Urothelium cell line (cell line): Measurements from ENCODE around the gene POLR1D.
"Not testable (repeated sequence)": the region's sequence is repeated elsewhere in the genome, so short reads cannot be mapped to it uniquely, and the experiment has no call there.

Experiments
- DNase-seq: peaks from one replicate; pipeline ENCODE4 v3.0.0; 2011; ENCODE audit warnings: low spot score, mixed read lengths
- FAIRE-seq: peaks from 2 replicates; lab custom pipeline; 2011; peaks lifted over from hg19 to GRCh38; lab: Jason Lieb, UNC

POLR1D gene

GRCh38 chr13:27613628-27614027, 8.1 kb upstream of the POLR1D start:
- DNase-seq: no peak
- FAIRE-seq: no peak

DNA sequence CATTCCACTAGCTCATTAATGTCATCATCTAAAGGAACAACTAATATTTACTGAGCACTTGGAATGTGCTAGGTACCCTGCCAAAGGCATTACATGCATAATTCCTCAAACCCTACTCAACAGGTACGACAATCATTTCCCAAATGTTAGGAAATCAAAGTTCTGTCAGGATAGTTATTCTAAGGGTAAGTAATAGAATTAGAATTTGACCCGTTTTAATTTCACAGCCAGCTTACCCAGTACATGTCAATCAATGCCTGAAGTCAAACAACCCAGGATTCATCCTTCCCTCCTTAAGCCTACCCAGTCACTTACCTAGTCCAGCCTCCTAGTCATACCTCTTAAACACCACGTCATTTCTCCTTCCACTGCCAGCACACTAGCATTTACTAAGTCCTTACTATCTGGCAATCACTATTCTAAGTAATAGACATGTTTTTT, 3.8 kb upstream of the POLR1D start:
- DNase-seq: no peak
- FAIRE-seq: no peak

- no peak for DNase-seq
- FAIRE-seq: no peak
Observed at GRCh38 chr13:27619093-27619727, 2.5 kb upstream of the POLR1D start.

- peak; percentile 33 for DNase-seq
- no peak for FAIRE-seq
Observed at GRCh38 chr13:27619728-27620376, 1.8 kb upstream of the POLR1D start.

DNA sequence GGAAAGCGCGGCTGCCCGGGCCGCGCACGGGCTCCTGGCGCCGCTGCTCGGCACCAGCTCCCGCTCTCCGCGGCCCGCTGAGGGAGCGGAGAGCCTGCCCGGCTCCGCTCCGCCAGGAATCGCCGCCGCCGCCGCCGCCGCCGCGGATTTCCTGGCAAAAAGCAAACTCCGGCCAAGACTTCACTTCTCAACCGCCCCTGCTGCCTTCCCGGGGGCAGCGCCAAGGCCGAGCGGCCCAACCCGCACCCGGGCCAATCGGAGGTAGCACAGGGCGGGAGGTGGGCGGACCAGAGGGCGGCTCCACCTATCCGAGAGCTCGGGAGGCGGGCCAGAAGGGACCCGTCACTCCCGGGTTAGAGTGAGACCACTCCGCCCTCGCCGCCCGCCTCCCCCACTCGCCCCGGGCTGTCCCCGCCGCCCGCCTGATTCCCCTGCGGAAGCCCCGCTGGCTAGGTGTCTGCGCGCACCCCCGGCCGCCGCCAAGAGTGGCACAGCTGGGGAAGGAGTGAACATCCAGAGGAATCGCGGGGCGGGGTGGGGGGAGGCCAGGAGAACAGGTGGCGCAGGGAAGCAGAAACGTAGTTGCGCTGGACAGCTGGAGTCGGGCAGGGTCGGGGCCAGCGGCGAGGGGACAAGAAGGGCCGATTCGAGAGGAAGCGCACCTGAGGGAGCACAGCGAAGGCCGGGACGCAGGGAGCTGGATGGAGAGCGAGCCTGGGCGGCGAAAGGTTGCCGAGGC, 1.1 kb upstream of the POLR1D start, which contains the start of gene LNX2:
Gene LNX2, minus strand, starts transcription at position 153 of the 739 bp plus-strand sequence. CDS start 38,826 bp downstream, outside the sequence.
- DNase-seq (peak; percentile 91), FAIRE-seq (no peak)

DNA sequence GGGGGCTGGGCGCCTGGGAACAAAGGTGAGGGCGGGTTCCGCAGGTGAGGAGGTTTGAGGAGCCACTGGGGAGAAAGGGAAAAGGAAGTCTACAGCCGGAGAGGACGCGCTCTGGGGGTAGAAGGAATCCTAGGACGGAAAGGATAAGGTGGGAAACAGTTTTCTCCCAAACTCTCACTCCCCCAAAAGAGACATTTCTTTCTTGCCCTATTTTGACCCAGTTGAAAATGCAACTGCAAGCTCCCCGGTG, 651 bp upstream of the POLR1D start:
- FAIRE-seq: no peak

DNA sequence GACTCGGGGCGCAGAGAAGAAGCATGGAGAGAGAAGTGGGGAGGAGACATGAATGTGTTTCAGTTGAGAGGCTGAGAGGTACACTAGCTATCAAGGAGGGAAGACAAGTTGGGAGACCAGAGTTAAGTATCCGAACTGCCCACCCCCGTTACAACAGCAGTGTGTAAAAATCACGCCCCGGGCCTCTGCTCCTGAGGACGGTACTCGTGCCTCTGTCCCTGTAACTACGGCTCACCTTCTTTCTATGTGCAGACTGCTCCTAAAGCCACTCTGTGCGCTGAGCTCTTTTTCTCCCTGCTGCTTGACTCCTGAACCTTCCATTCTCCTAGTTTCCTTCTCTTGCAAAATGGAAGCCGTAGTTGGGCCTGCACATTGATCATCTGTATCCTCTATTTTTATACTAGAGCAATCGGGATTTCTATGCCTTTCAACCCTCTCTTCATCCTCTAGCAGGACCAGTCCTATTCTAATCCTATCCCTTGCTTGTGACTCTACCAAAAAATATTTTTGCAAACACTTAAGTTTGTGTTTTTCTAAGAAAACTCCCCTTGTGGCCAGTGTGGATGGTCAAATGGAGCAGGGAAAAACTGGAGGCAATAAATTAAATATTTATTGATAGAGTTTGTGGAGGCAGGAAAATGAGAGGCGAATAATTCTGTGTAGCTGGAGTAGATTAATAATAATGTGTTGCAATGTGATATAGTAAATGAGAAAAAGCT, 569 bp downstream of the POLR1D start:
- DNase-seq (no peak), FAIRE-seq (no peak)

More for the DNA sequence above, 651 bp upstream of the POLR1D start:
- no peak for DNase-seq

GRCh38 chr13:27622881-27623280, 1.2 kb downstream of the POLR1D start:
- FAIRE-seq (no peak), DNase-seq (no peak)

DNA sequence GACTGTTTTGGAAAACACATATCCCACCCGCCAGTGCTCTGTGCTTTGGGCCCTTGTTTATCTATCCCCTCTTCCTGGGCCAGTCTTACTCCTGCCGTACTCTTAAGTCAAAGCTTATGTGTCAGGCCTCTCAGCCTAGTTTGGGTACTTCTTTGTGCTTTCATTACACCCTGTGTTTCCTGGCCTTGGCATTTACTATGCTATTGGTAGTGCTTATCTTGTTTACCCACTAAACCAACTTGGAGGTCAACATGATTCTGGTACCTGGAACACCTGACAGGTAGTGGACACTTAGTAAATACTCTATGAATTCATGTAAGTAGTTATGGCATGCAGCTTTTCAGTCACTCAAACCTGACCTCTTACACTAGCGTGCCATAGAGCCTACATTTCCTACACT, 2.4 kb downstream of the POLR1D start:
- no peak for DNase-seq
- no peak for FAIRE-seq

DNA sequence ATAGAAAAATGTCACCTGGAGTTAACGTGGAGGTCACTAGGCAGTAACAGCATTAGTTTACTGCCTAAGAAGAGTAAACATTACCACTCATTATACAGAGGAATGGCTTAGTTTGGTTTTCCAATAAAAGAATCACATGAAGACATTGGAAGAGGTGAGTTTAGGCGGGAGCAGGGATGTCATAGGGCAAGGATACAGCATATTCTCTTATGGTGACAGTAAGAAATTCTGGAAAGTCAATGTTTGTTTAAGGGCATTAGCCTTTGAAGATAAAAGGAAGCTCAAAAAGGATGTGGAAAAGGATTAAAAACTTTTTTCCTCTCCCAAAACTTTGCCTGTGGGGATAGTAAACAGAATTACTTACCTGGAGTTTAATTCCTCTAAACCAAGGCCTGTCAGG, 4.1 kb downstream of the POLR1D start:
- no peak for FAIRE-seq
- DNase-seq: no peak

- FAIRE-seq (no peak), DNase-seq (no peak)
Observed at GRCh38 chr13:27627380-27627779, 5.7 kb downstream of the POLR1D start.

- FAIRE-seq (no peak), DNase-seq (no peak)
Observed at GRCh38 chr13:27628081-27628480, 6.4 kb downstream of the POLR1D start.

DNA sequence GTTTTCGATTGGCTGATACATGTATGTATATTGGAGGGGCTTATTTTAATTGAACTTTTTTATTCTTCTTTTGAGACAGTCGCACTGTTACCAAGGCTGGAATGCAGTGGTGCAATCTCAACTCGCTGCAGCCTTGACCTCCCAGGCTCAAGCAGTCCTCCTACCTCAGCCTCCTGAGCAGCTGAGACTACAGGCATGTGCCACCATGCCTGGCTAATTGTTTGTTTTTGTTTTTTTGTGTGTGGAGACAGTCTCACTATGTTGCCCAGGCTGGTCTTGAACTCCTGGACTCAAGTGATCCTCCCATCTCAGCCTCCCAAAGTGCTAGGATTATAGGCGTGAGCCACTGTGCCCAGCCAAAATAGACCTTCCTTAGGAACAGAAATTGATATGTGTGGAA, 7.1 kb downstream of the POLR1D start:
- not testable (repeated sequence) for FAIRE-seq, DNase-seq

DNA sequence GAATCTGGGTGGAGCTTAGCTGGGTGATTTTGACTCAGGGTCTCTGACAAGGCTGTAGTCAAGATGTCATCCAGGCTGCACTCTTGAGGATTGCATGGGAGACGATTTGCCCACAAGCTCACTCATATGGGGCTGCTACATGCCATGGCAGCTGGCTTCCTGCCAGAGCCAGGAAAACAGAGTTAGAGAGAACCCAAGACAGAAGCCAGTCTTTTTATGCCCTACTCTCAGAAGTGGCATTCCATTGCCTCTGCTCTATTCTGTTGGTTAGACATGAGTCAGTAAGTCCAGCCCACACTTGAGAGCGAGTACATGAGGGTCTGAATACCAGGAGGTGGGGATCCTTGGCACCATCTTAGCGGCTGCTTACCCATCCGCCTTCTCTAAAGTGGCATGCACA, 9.5 kb downstream of the POLR1D start:
- DNase-seq: no peak
- no peak for FAIRE-seq

DNA sequence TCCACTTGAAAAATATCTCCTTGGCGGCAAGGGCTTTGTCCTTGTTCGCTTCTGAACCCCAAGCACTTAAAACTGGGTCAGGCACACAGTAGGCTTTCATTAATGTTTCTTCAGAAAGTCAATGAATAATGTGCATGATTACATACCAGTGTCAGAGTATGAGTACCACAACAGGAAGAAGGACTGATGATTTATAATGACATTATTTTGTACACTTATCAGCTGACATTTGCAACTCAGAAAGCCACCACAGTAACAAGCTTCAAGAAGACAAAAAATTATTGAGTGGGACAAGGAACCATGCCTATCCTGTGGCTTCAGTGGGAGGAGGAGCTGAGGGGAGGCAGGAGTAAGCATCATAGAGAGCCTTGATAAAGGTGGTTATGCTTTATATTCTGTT, 10.0 kb downstream of the POLR1D start:
- FAIRE-seq: no peak
- DNase-seq: no peak

GRCh38 chr13:27632214-27632613, 10.5 kb downstream of the POLR1D start:
- no peak for FAIRE-seq
- no peak for DNase-seq

GRCh38 chr13:27632648-27633047, 11.0 kb downstream of the POLR1D start:
- FAIRE-seq (no peak), DNase-seq (no peak)

DNA sequence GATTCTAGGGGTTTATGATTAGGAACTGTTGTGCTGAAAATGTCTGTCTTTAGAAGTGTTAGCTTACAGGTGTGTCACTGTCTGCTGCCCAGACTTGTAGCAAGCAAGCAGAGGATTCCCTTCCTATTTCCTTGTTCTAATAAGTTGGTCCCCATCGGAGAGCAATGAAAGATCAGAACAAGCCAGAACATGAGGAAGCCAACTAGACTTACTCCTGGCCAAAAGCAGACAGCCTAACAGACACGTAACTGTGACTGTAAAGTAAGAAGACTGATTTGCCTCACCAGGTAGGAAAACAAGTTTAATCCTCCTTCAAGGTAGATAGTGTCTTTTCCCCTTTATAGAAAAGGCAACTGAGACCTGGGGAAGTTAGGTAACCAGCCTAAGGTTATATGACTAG, 12.5 kb downstream of the POLR1D start:
- no peak for DNase-seq
- FAIRE-seq: no peak

- FAIRE-seq (no peak), DNase-seq (no peak)
Observed at GRCh38 chr13:27634791-27635190, 13.1 kb downstream of the POLR1D start.

DNA sequence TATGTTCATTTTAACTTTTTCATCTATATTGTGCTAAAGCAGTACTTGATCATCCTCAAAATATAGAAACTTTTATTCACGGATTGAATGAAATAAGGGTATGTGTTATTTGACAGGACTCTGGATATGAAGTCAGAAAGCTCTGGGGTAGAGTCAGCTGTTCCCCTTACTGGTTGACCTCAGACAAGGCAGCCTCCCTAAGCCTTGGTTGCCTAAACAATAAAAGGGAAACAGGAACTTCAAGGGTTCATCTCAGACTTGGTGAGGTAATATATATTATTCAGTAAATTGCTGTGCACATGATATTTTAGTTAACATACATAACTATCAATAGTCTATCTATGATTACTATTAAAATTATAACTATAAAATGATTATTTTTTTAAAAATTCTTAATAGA, 13.6 kb downstream of the POLR1D start:
- FAIRE-seq: no peak
- DNase-seq: no peak

GRCh38 chr13:27636589-27637288, 15.0 kb downstream of the POLR1D start:
- FAIRE-seq: no peak
- no peak for DNase-seq
